H1 (cell line): ENCODE results near the gene ZNF599. TPM values are rescaled to one million over a fixed set of nuclear protein-coding genes. Genes with fewer than 3 reads are reported as not detected.

Source experiments
- CTCF ChIA-PET: fragments of 300-600 bp; sonication (Branson Sonifier 250); formaldehyde crosslinking; loops from one replicate; lab custom pipeline; 2021; ENCODE audit not compliant: partially characterized antibody; lab: Charles Lee
- POLR2A ChIA-PET: fragments of 300-600 bp; sonication (Branson Sonifier 250); formaldehyde crosslinking; loops from one replicate; lab custom pipeline; 2021; ENCODE audit warnings: inconsistent platforms; ENCODE audit not compliant: partially characterized antibody; lab: Charles Lee
- DNase-seq, 2 experiments: peaks; one replicate each; pipeline versions ENCODE4 v3.0.0 to v3.0.0-alpha.2; 2010 to 2022; ENCODE audit warnings: low spot score in 2 of 2, low read depth in 1 of 2, mixed read lengths in 1 of 2
- FAIRE-seq: peaks from 2 replicates; lab custom pipeline; 2011; peaks lifted over from hg19 to GRCh38; lab: Jason Lieb, UNC
- H2AFZ ChIP-seq: 2 replicates; pipeline ENCODE4 v1.8.1; 2012; ENCODE audit warnings: low read length, inconsistent platforms
- H2AK5ac ChIP-seq: 2 replicates; pipeline ENCODE4 v1.6.1; 2013; ENCODE audit warnings: low read depth, low read length
- H2BK120ac ChIP-seq: replicated peaks from 2 replicates; pipeline ENCODE3; 2013; ENCODE audit warnings: low read depth, low read length, inconsistent platforms
- H2BK12ac ChIP-seq: 2 replicates; pipeline ENCODE4 v1.6.1; 2013; ENCODE audit warnings: low read depth, low read length
- H2BK15ac ChIP-seq: 2 replicates; pipeline ENCODE4 v1.6.1; 2013; ENCODE audit warnings: low read length
- H2BK20ac ChIP-seq: 2 replicates; pipeline ENCODE4 v1.6.1; 2013; ENCODE audit warnings: low read length
- H2BK5ac ChIP-seq: 2 replicates; pipeline ENCODE4 v1.6.1; 2013; ENCODE audit warnings: low read depth, low read length
- H3K14ac ChIP-seq: 2 replicates; pipeline ENCODE4 v1.6.1; 2013; ENCODE audit warnings: inconsistent platforms; ENCODE audit not compliant: insufficient read length
- H3K18ac ChIP-seq: 2 replicates; pipeline ENCODE4 v1.6.1; 2013; ENCODE audit warnings: low read length; ENCODE audit errors: extremely low read depth
- H3K23ac ChIP-seq: 2 replicates; pipeline ENCODE4 v1.6.1; 2013; ENCODE audit warnings: inconsistent platforms; ENCODE audit not compliant: insufficient read length
- H3K23me2 ChIP-seq: 2 replicates; pipeline ENCODE4 v1.6.1; 2013; ENCODE audit warnings: low read depth, low read length
- H3K27ac ChIP-seq: 2 replicates; pipeline ENCODE4 v1.6.1; 2011; ENCODE audit warnings: low read depth, low read length, inconsistent platforms
- H3K27me3 ChIP-seq, 4 experiments: replicated peaks in 1 of 4; 1 replicate in 1 of 4; 2 replicates in 3 of 4; pipeline versions ENCODE4 v1.6.1 to v1.8.1; 2011 to 2013; ENCODE audit warnings: low read length in 3 of 4, mild to moderate bottlenecking in 3 of 4, inconsistent platforms in 2 of 4, mixed read lengths in 2 of 4, moderate library complexity in 1 of 4; ENCODE audit not compliant: control insufficient read depth in 3 of 4, insufficient read depth in 3 of 4; ENCODE audit errors: extremely low read depth in 1 of 4
- H3K36me3 ChIP-seq, 4 experiments: 2 replicates each; pipeline versions ENCODE4 v1.6.1 to v1.8.1; 2011 to 2013; ENCODE audit warnings: mild to moderate bottlenecking in 4 of 4, low read length in 3 of 4, moderate library complexity in 2 of 4, control low read depth in 1 of 4, inconsistent platforms in 1 of 4; ENCODE audit not compliant: insufficient read depth in 4 of 4, control insufficient read depth in 2 of 4
- H3K4ac ChIP-seq: replicated peaks from 2 replicates; pipeline ENCODE3; 2013; ENCODE audit warnings: low read length, low read depth, mixed read lengths, inconsistent platforms; ENCODE audit not compliant: insufficient read length
- H3K4me1 ChIP-seq, 4 experiments: replicated peaks in 1 of 4; 1 replicate in 1 of 4; 2 replicates in 3 of 4; pipeline versions ENCODE4 v1.6.1 to v1.8.1; 2011 to 2013; ENCODE audit warnings: low read length in 3 of 4, inconsistent platforms in 2 of 4, mixed read lengths in 1 of 4; ENCODE audit not compliant: insufficient read depth in 4 of 4, control insufficient read depth in 3 of 4
- H3K4me2 ChIP-seq, 2 experiments: 2 replicates each; pipeline versions ENCODE4 v1.6.1 to v1.8.1; 2011 to 2013; ENCODE audit warnings: low read depth in 2 of 2, low read length in 2 of 2, control low read depth in 1 of 2, inconsistent platforms in 1 of 2, mild to moderate bottlenecking in 1 of 2; ENCODE audit not compliant: insufficient read depth in 1 of 2
- H3K4me3 ChIP-seq, 4 experiments: fragments of 200-600, 300-600 bp in 1 of 4; sonication (generic), shearing (Covaris generic), sonication (Bioruptor Twin) in 1 of 4; 2 replicates each; pipeline versions ENCODE4 v1.5.1 to v1.8.1; 2011 to 2016; ENCODE audit warnings: low read length in 4 of 4, low read depth in 3 of 4, control low read depth in 2 of 4, inconsistent platforms in 2 of 4, mild to moderate bottlenecking in 2 of 4, mixed read lengths in 1 of 4, moderate library complexity in 1 of 4; ENCODE audit not compliant: insufficient read depth in 2 of 4; ENCODE audit errors: extremely low read depth in 1 of 4
- H3K56ac ChIP-seq: replicated peaks from 2 replicates; pipeline ENCODE3; 2013; ENCODE audit warnings: low read depth, mild to moderate bottlenecking, mixed read lengths, low read length, inconsistent platforms; ENCODE audit not compliant: insufficient read length
- H3K79me1 ChIP-seq: 2 replicates; pipeline ENCODE4 v1.6.1; 2013; ENCODE audit warnings: low read depth, low read length, control low read depth
- H3K79me2 ChIP-seq, 2 experiments: 2 replicates each; pipeline versions ENCODE4 v1.6.1 to v1.8.1; 2012 to 2013; ENCODE audit warnings: low read length in 2 of 2, mild to moderate bottlenecking in 2 of 2, inconsistent platforms in 1 of 2; ENCODE audit not compliant: insufficient read depth in 2 of 2, control insufficient read depth in 1 of 2
- H3K9ac ChIP-seq, 4 experiments: replicated peaks in 1 of 4; 1 replicate in 1 of 4; 2 replicates in 3 of 4; pipeline versions ENCODE4 v1.6.1 to v1.8.1; 2011 to 2013; ENCODE audit warnings: low read depth in 3 of 4, low read length in 3 of 4, control low read depth in 2 of 4, mild to moderate bottlenecking in 2 of 4, moderate library complexity in 2 of 4, inconsistent platforms in 1 of 4; ENCODE audit errors: extremely low read depth in 1 of 4
- H3K9me3 ChIP-seq, 2 experiments: 2 replicates each; pipeline versions ENCODE4 v1.6.1 to v1.8.1; 2012 to 2013; ENCODE audit warnings: mild to moderate bottlenecking in 2 of 2, moderate library complexity in 2 of 2, control low read depth in 1 of 2, inconsistent platforms in 1 of 2, low read depth in 1 of 2, low read length in 1 of 2, mixed read lengths in 1 of 2; ENCODE audit not compliant: insufficient read depth in 2 of 2
- H4K20me1 ChIP-seq, 2 experiments: replicated peaks in 1 of 2; 2 replicates each; pipeline versions ENCODE3 to v1.8.1; 2011 to 2013; ENCODE audit warnings: inconsistent platforms in 2 of 2, low read length in 2 of 2, mild to moderate bottlenecking in 1 of 2; ENCODE audit not compliant: insufficient read depth in 2 of 2, control insufficient read depth in 1 of 2
- H4K5ac ChIP-seq: 2 replicates; pipeline ENCODE4 v1.6.1; 2013; ENCODE audit warnings: low read length, low read depth, mixed read lengths, inconsistent platforms; ENCODE audit not compliant: insufficient read length
- H4K8ac ChIP-seq: 2 replicates; pipeline ENCODE4 v1.8.0; 2013; ENCODE audit warnings: mild to moderate bottlenecking, moderate library complexity, low read length, inconsistent platforms; ENCODE audit not compliant: insufficient read depth; ENCODE audit errors: extremely low read depth
- H4K91ac ChIP-seq: replicated peaks from 2 replicates; pipeline ENCODE3; 2013; ENCODE audit warnings: low read length, mixed read lengths, inconsistent platforms; ENCODE audit not compliant: insufficient read length
- ASH2L ChIP-seq: fragments of 200-600, 300-600 bp; sonication (generic); IDR thresholded peaks from one replicate; pipeline ENCODE4 v1.7.1; 2017; ENCODE audit warnings: low read length
- BRCA1 ChIP-seq: IDR thresholded peaks from 2 replicates; pipeline ENCODE4 v1.6.1; 2012; ENCODE audit warnings: low read depth, low read length, improper control_type of control experiment
- EZH2 ChIP-seq: fragments of 200-600 bp; sonication (generic); IDR thresholded peaks from 2 replicates; pipeline ENCODE4 v1.7.1; 2012; ENCODE audit warnings: low read depth, mild to moderate bottlenecking, moderate library complexity, low read length, inconsistent platforms; ENCODE audit not compliant: severe bottlenecking
- KDM5A ChIP-seq: fragments of 200-600 bp; IDR thresholded peaks from 2 replicates; pipeline ENCODE4 v1.7.1; 2012; ENCODE audit warnings: mild to moderate bottlenecking, low read length, inconsistent platforms, mixed read lengths
- MAFK ChIP-seq: IDR thresholded peaks from 2 replicates; pipeline ENCODE4 v1.6.1; 2012; ENCODE audit warnings: low read depth, mild to moderate bottlenecking, improper control_type of control experiment, low read length
- PHF8 ChIP-seq: fragments of 200-600 bp; sonication (generic); conservative IDR thresholded peaks from 2 replicates; pipeline ENCODE4 v1.7.1; 2012; ENCODE audit warnings: low read depth, mild to moderate bottlenecking, inconsistent platforms, low read length, moderate library complexity
- POLR2A ChIP-seq, 2 experiments: IDR thresholded peaks; 1 replicate in 1 of 2; 2 replicates in 1 of 2; pipeline ENCODE4 v1.6.1; 2011; ENCODE audit warnings: low read depth in 2 of 2, low read length in 2 of 2, mild to moderate bottlenecking in 2 of 2; ENCODE audit errors: control extremely low read depth in 1 of 2
- SP1 ChIP-seq: IDR thresholded peaks from 2 replicates; pipeline ENCODE4 v1.6.1; 2011; ENCODE audit warnings: low read depth, low read length
- TBP ChIP-seq: IDR thresholded peaks from 2 replicates; pipeline ENCODE4 v1.6.1; 2011; ENCODE audit warnings: low read depth, low read length, improper control_type of control experiment
- WGBS, 2 experiments: shearing (Covaris generic) in 1 of 2; methylation state at CpG; one replicate each; pipeline versions ENCODE4 v1.1.6 to v1.1.7; 2013 to 2015; ENCODE audit warnings: low lambda C conversion rate in 2 of 2, mixed read lengths in 2 of 2, inconsistent platforms in 1 of 2, low coverage in 1 of 2, missing lambda C conversion rate in 1 of 2; ENCODE audit not compliant: insufficient replicate concordance in 2 of 2, insufficient coverage in 1 of 2, insufficient read length in 1 of 2; ENCODE audit errors: extremely low coverage in 1 of 2, missing lambda C conversion rate in 1 of 2; 5-methylcytosine and 5-hydroxymethylcytosine counted together
- polyA plus RNA-seq, 7 experiments: library from polyadenylated mRNA; depleted of rRNA in 3 of 7; stranded (reverse) in 5 of 7; unstranded in 2 of 7; fragments of >200 nt in 5 of 7; fragments of 200-250 nt in 2 of 7; gene quantifications; 1 replicate in 5 of 7; 2 replicates in 1 of 7; 4 replicates in 1 of 7; pipeline versions ENCODE4 v1.2.1 to v1.2.3, GENCODE V29; 2011 to 2013; ENCODE audit warnings: missing spikeins in 2 of 7, mixed read lengths in 2 of 7
- total RNA-seq: library from RNA; stranded (reverse); fragmentation: NEBNext Ultra II Directional; extraction: Animal tissue kit (Norgen Biotek cat#: 25700); gene quantifications from 2 replicates; pipeline ENCODE4 v1.2.1, GENCODE V29; 2021
- TF ChIP-seq, protein P1 (sequence below): IDR thresholded peaks from 2 replicates; pipeline ENCODE4 v1.6.1; 2012; ENCODE audit warnings: inconsistent platforms

Gene ZNF599
- total and polyA plus RNA-seq, 2 of the 8 experiments (the other 6 are each of a cell fraction or from before 2014, with no cell fraction given): 4.8 to 5.4 TPM

DNA sequence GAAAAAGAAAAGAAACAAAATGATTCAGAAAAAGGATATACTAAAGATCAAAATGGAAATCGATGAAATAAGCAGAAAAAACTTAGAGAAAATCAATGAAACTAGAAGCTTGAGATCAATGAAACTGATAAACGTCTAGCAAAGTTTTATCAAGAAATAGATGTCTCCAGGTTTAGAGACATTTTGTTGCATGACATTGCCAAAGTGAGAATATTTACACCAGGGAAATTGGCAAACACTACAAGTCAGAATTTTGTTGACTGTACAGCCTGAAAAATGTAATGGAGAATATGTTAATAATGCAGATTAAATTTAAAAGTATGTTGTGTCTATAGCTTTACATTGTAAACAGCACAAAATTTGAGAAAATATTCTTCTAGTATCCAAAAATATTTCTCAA lies 5.3 kb upstream of the ZNF599 start:
- H3K4me3 ChIP-seq: no peak overlapping the region
- FAIRE-seq: no peak
- H3K23me2 ChIP-seq: no peaks in the 10 kb centered on the region
- no peak overlapping the region for H3K18ac ChIP-seq
- H2BK20ac ChIP-seq: no peak overlapping the region
- no peak overlapping the region for H3K27ac ChIP-seq
- H3K79me1 ChIP-seq: no peaks in the 10 kb centered on the region
- no peak overlapping the region for H2BK5ac ChIP-seq
- H2AFZ ChIP-seq: no peak overlapping the region
- no peak overlapping the region for H2BK15ac ChIP-seq
- no peaks in the 10 kb centered on the region for H3K79me2 ChIP-seq
- H3K4me1 ChIP-seq: no peaks in the 10 kb centered on the region
- no peak overlapping the region for H2AK5ac ChIP-seq
- CTCF ChIA-PET: no interaction called here
- TF ChIP-seq, protein P1, sequence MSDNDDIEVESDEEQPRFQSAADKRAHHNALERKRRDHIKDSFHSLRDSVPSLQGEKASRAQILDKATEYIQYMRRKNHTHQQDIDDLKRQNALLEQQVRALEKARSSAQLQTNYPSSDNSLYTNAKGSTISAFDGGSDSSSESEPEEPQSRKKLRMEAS: no peak
- TF ChIP-seq KDM5A (no peak), POLR2A (IDR thresholded peaks at IDR 0.05; ENCODE audit: control extremely low read depth in 1 of 2, low read depth in 2 of 2, low read length in 2 of 2) (no peak), PHF8 (no peak), BRCA1 (no peak), TBP (no peak), SP1 (no peak), ASH2L (no peak), MAFK (no peak), EZH2 (no peak)
- TF ChIP-seq, all 59 proteins: peak for 0
- H3K4ac ChIP-seq: no peak overlapping the region
- H3K36me3 ChIP-seq: no peaks in the 10 kb centered on the region
- 73% methylated on average over 2 of the region's 2 CpGs; no CpG with 5 or more reads in 1 of the 2 experiments for WGBS, 2 experiments
- H3K9ac ChIP-seq: no peak overlapping the region
- no peak overlapping the region for H3K23ac ChIP-seq
- H2BK120ac ChIP-seq: no peak overlapping the region
- no peaks in the 10 kb centered on the region for H4K20me1 ChIP-seq
- no peaks in the 10 kb centered on the region; a peak in 1 of 7 replicates for H3K27me3 ChIP-seq
- no peak overlapping the region for H4K91ac ChIP-seq
- POLR2A ChIA-PET: no interaction called here
- no peak overlapping the region for H3K4me2 ChIP-seq
- H4K5ac ChIP-seq: no peak overlapping the region
- no peak overlapping the region for H3K14ac ChIP-seq
- H3K9me3 ChIP-seq: peaks cover 11 to 37% of the 10 kb centered on the region in 2 experiments
- H2BK12ac ChIP-seq: no peak overlapping the region
- H3K56ac ChIP-seq: no peak overlapping the region
- no peak overlapping the region for H4K8ac ChIP-seq
- DNase-seq: no peak
